ENCODE data around the gene RAD9A.

- no peak for TF ChIP-seq CTCF (IDR thresholded peaks at IDR 0.05; ENCODE audit: insufficient read depth, low read depth, low read length)
- no peak for TF ChIP-seq EZH2 (IDR thresholded peaks at IDR 0.05; ENCODE audit: insufficient read depth, low read length)
Measured at GRCh38 chr11:67445515-67445914, 53.7 kb downstream of the RAD9A start.

Measured in astrocyte (in vitro differentiated cells and primary cell).